Stimulated activated CD8-positive, alpha-beta memory T cell treated with anti-CD3 and anti-CD28 coated beads, Interleukin-12 subunit alpha, Interleukin-12 subunit beta, amount 100 ng/mL, for 24 hours (primary cell): ENCODE data around the gene COLGALT1.
"Not testable (repeated sequence)": the region's sequence is repeated elsewhere in the genome, so short reads cannot be mapped to it uniquely, and the experiment has no call there.

ENCODE experiments used
- DNase-seq: peaks from one replicate; pipeline ENCODE4 v3.0.0-alpha.2; 2020; ENCODE audit errors: extremely low read depth

COLGALT1 gene

DNA sequence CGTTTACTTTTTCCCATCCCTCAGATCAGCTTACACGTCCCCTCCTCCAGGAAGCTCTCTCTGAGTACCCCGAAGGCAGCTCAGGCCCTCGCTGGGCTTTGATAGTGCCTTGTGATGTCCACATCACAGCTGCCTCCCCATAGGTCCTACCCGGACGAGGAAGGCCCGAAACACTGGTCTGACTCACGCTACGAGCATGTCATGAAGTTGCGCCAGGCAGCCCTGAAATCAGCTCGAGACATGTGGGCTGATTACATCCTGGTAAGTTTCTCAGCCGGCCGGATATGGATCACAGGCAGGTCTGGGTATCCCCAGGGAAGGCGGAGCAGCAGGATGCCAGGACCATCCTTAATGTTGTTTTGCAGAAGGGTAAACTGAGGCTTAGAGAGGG is 4.8 kb downstream of the COLGALT1 start:
- no peak for DNase-seq

DNA sequence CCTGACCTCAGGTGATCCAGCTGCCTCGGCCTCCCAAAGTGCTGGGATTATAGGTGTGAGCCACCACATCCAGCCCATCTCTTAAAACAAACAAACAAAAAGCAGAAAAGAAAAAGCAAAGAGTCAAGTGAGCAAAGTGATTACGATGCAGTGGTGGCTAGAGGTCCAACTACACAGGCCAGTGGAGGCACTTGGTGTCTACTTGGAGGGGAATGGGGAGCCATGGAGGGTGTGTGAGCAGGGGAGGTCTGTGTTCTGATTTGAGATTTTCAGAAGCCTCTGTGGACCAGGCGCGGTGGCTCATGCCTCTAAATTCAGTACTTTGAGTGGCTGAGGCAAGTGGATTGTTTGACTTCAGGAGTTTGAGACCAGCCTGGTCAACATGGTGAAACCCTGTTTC is 6.6 kb downstream of the COLGALT1 start:
- no peak for DNase-seq

DNA sequence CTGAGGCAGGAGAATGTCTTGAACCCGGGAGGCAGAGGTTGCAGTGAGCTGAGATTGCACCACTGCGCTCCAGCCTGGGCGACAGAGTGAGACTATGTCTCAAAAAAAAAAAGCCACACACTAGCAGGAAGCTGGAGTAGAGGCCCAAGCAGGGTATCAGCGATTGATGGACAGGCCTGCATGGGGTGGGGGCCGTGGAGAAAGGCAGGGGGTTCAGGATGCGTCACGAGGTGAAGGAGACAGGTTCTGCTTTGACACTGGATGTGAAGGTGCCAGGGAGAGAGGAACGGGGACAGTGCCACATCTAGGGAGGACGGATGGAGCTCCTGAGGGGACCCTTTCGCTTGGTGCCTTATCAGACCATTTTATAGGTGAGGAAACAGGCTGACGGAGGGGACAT is 7.1 kb downstream of the COLGALT1 start:
- DNase-seq: no peak

DNA sequence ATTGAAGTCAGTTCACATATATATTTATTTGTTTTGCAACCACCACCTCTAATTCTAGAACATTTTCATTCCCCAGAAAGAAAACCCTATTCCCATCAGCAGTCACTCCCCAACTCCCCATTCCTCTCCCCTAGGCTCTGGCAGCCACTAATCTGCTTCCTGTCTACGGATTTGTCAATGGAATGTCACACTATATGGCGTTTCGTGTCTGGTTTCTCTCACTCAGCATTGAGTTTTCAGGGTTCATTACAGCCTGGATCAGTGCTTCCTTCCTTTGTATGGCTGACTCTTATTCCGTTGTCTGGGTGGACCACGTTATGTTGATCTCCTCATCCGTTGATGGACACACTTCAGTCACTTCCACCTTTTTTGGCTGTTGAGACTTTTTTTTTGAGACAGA is 9.3 kb downstream of the COLGALT1 start:
- DNase-seq: no peak

DNA sequence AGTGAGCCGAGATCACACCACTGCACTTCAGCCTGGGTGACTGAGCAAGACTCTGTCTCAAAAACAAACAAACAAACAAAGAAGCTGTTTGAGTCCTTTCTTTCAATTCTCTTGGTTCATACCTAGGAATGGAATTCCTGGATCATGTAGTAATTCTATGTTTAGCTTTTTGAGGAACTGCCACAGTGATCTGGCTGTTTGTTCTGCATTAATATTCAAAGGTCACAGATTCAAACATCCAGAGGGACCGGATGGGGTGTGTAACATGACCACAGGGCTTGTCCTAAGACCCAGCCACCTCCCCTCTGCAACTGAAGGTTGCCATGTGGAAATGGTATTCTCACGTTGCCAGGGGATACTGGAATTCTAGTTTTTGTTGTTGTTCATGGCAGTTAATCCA is 10.2 kb downstream of the COLGALT1 start:
- DNase-seq: no peak

DNA sequence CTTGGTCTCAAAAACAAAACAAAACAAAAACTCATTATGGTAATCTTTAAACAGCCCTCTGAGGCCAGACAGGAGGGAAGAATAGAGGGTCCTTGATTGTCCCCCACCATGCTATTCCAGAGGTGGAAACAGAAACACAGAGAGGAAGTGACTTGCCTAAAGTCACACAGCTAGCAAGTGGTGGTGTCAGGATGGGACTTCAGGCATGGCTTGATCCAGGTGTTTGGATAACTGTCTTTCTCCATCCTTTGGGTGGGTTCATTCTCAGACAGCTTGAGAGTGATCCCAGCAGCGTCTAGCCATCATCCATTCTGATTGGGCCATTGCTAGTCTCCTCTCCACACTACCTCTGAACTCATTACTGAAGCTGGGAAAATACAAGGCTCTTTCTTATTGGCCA is 12.5 kb downstream of the COLGALT1 start:
- no peak for DNase-seq

DNA sequence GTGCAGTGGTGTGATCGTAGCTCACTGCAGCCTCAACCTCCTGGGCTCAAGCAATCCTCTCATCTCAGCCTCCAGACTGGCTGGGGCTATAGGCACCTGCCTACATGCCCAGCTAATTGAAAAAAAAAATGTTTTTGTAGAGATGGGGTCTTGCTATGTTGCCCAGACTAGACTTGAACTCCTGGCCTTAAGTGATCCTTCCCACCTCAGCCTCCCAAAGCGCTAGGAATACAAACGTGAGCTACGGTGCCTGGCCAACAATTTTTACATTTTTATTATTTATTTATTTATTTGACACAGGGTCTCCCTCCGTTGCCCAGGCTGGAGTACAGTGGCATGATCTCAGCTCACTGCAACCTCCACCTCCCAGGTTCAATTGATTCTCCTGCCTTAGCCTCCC is 14.8 kb downstream of the COLGALT1 start:
- DNase-seq: not testable (repeated sequence)

DNA sequence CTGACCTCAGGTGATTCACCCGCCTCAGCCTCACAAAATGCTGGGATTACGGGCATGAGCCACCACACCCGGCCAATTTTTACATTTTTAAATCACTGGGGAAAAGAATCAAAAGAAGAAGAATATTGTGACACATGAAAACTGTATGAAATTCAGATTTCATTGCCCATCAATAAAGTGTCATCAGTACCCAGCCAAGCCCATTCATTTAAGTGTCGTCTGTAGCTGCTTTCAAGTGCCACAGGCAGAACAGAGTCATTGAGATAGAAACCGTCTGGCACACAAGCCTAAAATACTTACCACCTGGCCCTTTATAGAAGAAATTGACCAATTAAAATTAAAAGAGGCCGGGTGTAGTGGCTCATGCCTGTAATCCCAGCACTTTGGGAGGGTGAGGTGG is 15.3 kb downstream of the COLGALT1 start:
- no peak for DNase-seq

DNA sequence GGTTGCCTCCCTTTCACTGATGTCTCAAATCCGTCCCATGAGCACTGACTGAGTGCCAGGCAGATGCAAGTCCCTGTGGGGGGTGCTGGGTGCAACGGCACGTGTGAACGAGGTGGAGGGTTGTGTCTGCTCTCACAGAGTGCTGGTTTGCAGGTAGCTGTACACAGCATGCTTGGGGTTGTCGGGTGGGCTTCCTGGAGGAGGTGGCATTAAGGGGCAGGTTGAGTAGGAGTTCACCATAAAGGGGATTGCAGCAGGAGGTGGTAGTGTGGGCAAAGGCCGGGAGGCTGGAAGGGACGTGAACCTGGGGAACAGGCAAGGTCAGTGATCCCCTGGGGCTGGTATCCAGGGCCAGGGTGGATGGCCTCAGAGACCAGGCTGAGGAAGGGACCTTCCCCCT is 17.2 kb downstream of the COLGALT1 start:
- DNase-seq: no peak

DNA sequence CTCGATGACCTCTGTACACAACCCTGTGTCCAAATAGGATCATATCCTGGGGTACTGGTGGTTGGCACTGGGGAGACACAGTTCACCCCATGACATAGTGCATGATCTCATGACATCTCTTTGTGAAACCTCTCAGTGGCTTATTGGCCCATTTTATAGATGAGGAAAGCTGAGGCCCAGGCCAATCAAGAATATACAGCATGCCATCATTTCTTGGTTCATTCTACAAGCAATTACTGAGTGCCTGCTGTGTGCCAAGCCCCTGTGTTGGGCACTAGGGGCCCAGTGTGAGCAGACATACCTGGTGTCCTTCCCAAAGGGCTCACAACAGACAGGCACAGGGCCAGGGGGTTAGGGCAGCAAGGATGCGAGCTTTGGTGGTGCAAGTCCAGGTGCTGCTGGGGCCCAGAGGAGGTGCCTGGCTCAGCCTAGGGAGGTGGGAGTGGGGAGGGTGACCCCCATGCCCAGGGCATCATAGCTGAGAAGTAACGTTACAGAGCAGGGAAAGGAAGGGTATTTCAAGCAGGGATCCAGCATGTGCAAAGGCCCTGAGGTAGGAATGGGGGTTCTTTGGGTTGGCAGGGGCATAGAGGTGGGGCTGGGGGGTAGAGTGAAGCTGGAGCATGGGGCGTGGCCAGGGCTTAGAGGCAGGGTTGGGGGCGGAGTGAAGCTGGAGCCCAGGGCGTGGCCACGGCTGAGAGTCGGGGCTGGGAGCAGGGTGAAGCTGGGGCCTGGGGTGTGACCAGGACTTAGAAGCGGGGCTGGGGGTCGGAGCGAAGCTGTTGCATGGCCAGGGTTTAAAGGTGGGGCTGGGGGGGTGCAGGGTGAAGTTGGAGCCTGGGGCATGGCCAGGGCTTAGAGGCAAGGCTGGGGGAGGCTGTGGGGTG is 20.7 kb downstream of the COLGALT1 start:
- no peak for DNase-seq

DNA sequence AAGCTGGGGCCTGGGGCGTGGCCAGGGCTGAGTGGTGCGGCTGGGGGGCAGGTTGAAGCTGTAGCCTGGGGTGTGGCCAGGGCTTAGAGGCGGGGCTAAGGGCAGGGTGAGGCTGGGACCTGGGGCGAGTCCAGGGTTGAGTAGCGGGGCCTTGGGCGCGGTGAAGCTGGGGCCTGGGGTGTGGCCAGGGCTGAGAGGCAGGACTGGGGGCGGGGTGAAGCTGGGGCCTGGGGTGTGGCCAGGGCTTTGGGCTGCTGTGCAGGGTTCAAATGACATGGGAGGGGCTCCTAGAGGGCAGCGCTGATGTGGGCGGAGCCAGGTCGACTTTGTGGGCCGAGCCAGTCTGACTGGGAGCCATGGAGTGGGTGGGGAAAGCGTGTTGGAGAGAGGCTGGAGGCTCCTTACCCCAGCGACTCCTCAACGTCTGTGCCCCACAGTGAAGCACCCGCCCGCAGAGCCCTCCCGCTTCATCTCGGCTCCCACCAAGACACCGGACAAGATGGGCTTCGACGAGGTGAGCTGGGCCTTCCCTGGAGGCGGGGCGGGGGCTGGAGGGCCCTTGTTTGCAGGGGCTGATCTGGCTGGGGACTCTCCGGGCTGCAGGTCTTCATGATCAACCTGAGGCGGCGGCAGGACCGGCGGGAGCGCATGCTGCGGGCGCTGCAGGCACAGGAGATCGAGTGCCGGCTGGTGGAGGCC is 21.5 kb downstream of the COLGALT1 start:
- DNase-seq: no peak

DNA sequence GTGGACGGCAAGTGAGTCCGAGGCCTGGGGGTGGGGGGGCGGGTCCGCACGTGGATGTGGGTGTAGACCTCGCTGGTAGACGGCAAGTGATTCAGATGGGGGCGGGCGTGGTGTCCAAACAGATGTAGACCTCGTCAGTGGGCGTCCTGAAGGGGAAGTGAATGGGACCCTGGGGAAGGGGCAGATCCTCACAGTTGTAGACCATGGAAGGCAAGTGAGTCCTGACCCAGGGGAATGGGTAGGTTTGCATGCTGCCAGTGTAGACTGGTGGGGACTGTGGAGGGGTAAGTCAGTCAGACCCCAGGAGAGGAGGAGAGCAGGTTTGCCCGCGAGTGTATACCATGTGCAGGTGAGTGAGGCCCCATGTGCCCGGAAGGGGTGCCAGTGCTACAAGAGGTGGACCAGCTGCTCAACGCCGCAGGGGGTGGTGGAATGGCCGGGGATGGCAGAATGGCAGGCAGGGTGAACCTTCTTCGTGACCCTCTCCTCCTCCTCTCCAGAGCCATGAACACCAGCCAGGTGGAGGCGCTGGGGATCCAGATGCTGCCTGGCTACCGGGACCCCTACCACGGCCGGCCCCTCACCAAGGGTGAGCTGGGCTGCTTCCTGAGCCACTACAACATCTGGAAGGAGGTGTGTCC is 22.1 kb downstream of the COLGALT1 start:
- no peak for DNase-seq

DNA sequence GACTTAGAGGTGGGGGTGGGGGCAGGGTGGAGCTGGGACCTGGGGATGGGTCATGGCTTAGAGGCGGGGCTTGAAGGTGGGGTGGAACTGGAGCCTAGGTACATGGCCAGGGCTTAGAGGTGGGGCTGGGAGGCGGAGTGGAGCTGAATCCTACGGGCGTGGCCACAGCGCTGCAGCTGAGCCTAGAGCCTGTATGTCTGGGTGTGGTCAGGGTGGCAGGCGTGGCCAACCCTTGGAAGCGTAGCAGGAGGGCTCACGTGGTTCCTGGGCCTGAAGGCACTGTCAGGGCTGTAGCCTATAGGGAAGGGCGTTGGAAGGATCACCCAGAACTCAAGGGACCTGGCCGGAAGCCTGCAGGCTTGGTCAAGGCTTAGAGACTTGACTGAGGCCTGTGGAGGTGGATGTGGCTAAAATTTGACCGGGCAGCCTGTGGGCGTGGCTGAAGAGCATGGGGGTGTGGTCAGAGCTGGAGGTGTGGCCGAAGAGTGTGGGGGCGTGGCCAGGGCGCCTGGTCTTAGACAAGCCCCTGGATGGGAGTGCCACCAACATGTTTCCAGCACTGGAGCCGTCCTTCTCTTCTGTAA is 24.3 kb downstream of the COLGALT1 start:
- no peak for DNase-seq

DNA sequence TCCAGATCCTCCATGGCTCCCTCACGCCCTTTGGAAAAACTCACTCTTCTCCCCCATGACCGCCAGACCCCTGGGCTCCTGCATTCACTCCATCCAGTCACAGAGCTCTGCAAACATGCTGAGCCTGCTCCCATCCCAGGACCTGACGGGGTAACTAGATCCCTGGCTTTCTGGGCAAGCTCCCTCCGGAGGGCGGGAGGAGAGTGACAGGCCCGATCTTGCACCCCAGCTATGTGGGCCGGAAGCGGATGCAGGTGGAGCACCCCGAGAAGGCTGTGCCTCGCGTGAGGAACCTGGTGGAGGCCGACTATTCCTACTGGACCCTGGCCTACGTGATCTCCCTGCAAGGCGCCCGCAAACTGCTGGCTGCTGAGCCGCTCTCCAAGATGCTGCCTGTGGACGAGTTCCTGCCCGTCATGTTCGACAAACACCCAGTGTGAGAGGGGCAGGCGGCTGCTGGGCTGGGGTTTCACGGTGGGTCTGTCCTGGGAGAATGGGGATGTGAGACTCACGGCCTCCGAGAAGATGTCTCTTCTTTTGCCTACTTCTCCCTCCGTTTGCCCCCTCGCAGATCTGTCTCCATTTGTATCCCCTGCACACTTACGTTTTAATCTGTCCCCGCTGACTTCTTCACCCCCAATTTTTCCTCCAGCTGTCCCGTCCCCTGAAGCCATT is 25.2 kb downstream of the COLGALT1 start:
- no peak for DNase-seq

DNA sequence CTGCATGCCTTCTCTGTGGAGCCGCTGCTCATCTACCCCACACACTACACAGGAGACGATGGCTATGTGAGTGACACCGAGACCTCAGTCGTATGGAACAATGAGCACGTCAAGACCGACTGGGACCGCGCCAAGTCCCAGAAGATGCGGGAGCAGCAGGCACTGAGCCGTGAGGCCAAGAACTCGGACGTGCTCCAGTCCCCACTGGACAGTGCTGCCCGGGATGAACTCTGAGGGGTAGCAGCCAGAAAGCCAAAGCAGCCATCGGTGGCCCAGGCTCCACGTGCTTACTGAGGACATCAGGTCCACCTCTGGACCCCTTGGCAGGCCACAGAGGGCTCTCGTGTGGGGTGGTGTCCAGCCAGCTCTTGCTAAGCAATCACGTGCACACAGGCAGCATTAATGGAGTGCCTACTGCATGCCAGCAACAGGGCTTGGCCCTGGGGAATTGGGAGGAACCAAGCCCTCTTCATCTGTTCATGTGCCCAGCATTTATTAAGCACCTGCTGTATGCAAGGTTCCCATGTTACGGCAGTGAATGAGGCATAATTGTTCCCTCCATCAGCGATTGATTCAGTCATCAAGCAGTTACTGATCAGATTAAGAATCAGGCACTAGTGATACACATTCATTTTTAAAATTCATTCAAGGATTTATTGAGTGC is 25.9 kb downstream of the COLGALT1 start:
- DNase-seq: no peak

DNA sequence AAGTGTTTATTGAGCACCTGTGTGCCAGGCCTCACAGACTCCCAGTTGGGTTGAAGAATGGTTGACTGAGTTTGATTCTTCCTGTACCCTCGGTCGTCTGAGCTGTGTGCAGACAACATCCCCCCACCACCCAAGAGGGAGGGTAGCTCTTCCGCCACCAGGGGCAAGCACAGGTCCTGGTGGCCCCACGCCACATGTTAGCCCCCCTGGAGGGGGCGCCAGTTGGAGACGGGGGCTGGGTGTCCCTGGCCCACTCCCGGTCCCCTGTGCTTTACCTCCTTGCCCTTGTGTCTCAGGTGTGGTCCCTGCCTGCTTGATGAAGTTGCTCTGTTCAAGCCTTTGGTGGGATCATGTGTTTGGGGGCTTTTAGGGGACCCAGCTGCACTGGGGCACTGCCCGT is 27.2 kb downstream of the COLGALT1 start:
- no peak for DNase-seq

DNA sequence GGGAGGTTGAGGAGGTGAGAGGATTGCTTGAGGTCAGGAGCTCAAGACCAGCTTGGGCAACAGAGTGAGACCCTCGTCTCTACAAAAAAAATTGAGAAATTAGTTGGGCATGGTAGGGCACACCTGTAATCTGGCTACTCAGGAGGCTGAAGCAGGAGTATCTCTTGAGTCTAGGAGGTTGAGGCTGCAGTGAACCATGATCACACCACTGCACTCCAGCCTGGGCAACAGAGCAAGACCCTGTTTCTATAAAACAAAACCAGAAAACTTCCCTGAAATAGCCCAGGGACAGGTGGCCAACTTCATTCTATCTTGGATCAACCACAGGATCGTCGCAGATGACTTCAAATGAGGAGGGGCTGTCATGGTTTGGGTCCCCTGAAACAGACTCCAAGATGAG is 28.7 kb downstream of the COLGALT1 start:
- DNase-seq: no peak

DNA sequence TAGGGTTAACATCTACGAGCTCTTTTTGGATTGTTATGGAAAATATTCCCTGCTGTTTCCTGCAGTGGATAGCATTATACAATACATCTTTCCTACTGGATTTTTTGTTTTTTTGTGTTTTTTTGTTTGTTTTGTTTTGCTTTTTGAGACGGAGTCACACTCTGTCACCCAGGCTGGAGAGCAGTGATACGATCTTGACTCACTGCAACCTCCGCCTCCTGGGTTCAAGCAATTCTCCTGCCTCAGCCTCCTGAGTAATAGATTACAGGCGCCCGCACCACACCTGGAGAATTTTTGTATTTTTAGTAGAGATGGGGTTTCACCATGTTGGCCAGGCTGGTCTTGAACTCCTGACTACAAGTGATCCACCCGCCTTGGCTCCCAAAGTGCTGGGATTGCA is 29.9 kb downstream of the COLGALT1 start:
- DNase-seq: not testable (repeated sequence)

DNA sequence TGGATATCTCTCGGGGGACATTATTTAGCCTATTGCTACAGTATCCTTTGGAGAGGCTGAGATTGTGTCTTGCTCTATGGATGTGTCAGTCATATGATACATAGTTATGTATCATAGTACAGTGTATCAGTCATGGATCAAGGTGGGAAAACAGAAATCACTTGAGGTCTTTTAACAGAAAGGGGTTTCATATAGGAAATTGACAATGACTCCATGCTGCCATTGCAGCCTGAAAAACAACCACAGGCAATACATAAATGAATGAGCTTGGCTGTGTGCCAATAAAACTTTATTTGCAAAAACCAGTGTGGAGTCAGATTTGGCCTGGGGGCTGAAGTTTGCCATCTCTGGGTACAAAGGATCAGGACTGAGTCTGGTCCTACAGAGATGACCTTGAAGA is 35.4 kb downstream of the COLGALT1 start:
- no peak for DNase-seq

DNA sequence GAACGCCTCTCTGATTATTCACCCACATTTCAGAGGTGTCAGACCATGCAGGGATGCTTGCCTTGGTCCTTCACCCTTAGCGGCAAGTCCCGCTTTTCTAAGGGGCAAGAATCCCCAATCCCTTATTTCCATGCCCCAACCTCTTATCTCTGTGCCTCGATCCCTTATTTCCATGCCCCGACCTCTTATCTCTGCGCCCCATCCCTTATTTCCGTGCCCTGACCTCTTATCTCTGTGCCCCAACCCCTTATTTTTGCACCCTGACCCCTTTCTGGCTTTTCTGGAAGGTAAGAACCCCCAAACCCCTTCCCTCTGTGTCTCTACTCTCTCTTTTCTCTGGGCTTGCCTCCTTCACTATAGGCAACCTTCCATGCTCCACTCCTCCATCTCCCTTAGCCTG is 38.8 kb downstream of the COLGALT1 start:
- DNase-seq: not testable (repeated sequence)

DNA sequence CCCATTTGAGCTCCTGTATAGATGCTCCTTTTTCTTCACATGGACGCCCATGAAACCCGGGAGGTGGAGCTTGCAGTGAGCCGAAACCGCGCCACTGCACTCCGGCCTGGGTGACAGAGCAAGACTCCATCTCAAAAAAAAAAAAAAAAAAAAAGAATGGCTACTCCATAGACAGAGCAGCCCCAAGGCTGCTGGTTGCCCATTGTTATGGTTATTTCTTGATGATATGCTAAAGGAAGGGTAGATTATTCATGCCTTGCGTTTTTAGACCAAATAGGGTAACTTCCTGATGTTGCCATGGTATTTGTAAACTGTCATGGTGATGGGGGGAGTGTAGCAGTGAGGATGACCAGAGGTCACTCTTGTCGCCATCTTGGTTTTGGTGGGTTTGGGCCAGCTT is 42.6 kb downstream of the COLGALT1 start:
- not testable (repeated sequence) for DNase-seq
